BJ (cell line): Measurements from ENCODE around the gene FMR1. TPM values are rescaled to one million over a fixed set of nuclear protein-coding genes. Genes with fewer than 3 reads are reported as not detected.

Experiments
- CTCF ChIA-PET: fragments of 350-600 bp; formaldehyde crosslinking; extraction: SDS; loops from one replicate; lab custom pipeline; 2021; ENCODE audit warnings: antibody characterized with exemption, inconsistent platforms; lab: Yijun Ruan, JAX
- POLR2A ChIA-PET: fragments of 300-600 bp; sonication (Branson Sonifier 250); formaldehyde crosslinking; extraction: SDS; loops from one replicate; lab custom pipeline; 2021; ENCODE audit warnings: antibody characterized with exemption; lab: Charles Lee
- DNase-seq: peaks from one replicate; pipeline ENCODE4 v3.0.0-alpha.2; 2011; ENCODE audit warnings: low read depth
- H3K27me3 ChIP-seq: 2 replicates; pipeline ENCODE4 v1.6.0; 2011; ENCODE audit warnings: low read length; ENCODE audit not compliant: control insufficient read depth, insufficient read depth
- H3K36me3 ChIP-seq: 2 replicates; pipeline ENCODE4 v1.5.1; 2011; ENCODE audit warnings: low read length; ENCODE audit not compliant: control insufficient read depth, insufficient read depth
- H3K4me3 ChIP-seq: 2 replicates; pipeline ENCODE4 v1.5.1; 2011; ENCODE audit warnings: low read depth, mild to moderate bottlenecking, control low read depth, low read length
- polyA plus RNA-seq: library from polyadenylated mRNA; depleted of rRNA; stranded (reverse); fragments of >200 nt; gene quantifications from 2 replicates; pipeline ENCODE4 v1.2.3, GENCODE V29; 2011; rRNA removed
- small RNA-seq: library from RNA; depleted of rRNA; stranded (forward); fragments of <200 nt; gene quantifications from one replicate; pipeline ENCODE3, GENCODE V24; 2012; ENCODE audit warnings: low replicate concordance, low read depth; ENCODE audit not compliant: insufficient read length
- TF ChIP-seq, protein P1 (sequence below): IDR thresholded peaks from 2 replicates; pipeline ENCODE4 v1.5.1; 2011; ENCODE audit warnings: low read depth, mild to moderate bottlenecking, control low read depth, inconsistent platforms, low read length, moderate library complexity; ENCODE audit not compliant: insufficient read depth

Gene FMR1
- polyA plus RNA-seq, 1 experiment = 9.1 TPM

DNA sequence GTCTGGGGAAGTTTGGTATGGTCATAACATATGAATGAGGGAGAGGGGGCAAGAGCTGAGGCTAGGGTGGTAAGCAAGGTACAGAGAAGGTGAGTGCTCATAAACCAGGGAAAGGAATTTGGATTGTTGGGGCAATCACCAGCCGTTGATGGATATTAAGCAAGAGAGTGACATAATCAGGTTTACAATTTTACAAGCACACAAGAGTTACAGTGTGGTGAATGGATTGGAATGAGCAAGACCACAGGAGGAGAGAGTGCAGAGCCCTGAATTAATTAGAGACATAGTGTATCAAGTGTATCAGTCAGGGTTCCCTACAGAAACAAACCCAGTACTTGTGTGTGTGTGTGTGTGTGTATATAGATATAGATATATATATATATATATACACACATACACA, 50.8 kb downstream of the FMR1 start:
- Histone ChIP-seq H3K36me3 (no peaks in the 10 kb centered on the region), H3K27me3 (no peaks in the 10 kb centered on the region), H3K4me3 (no peak overlapping the region)
- TF ChIP-seq, protein P1, sequence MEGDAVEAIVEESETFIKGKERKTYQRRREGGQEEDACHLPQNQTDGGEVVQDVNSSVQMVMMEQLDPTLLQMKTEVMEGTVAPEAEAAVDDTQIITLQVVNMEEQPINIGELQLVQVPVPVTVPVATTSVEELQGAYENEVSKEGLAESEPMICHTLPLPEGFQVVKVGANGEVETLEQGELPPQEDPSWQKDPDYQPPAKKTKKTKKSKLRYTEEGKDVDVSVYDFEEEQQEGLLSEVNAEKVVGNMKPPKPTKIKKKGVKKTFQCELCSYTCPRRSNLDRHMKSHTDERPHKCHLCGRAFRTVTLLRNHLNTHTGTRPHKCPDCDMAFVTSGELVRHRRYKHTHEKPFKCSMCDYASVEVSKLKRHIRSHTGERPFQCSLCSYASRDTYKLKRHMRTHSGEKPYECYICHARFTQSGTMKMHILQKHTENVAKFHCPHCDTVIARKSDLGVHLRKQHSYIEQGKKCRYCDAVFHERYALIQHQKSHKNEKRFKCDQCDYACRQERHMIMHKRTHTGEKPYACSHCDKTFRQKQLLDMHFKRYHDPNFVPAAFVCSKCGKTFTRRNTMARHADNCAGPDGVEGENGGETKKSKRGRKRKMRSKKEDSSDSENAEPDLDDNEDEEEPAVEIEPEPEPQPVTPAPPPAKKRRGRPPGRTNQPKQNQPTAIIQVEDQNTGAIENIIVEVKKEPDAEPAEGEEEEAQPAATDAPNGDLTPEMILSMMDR = no peak
- peak; percentile 7 for DNase-seq
- CTCF ChIA-PET = no interaction called here
- POLR2A ChIA-PET = no interaction called here

DNA sequence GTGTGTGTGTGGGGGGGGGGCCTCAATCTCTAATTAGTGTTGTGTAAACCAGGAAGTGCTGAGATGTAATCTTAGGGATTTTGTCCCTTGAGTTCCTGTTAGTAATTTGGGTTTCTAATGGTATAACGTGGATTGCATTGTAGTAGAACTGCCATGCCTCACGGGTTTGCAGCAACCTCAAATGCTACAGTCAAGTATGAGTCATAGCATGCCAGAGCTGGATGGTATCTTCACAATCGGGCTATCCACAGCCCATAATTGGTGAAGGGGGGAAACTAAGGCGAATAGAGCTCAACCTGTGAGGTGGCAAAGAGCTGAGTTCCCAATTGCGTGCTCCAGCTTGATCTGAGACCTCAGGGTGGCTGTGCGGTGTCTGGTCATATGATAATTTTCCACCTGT, 67.2 kb downstream of the FMR1 start:
- DNase-seq = no peak
- H3K4me3 ChIP-seq = no peak overlapping the region
- ChIA-PET CTCF (no interaction called here), POLR2A (no interaction called here)
- no peaks in the 10 kb centered on the region for H3K36me3 ChIP-seq
- no peaks in the 10 kb centered on the region for H3K27me3 ChIP-seq
- TF ChIP-seq, protein P1 = no peak

DNA sequence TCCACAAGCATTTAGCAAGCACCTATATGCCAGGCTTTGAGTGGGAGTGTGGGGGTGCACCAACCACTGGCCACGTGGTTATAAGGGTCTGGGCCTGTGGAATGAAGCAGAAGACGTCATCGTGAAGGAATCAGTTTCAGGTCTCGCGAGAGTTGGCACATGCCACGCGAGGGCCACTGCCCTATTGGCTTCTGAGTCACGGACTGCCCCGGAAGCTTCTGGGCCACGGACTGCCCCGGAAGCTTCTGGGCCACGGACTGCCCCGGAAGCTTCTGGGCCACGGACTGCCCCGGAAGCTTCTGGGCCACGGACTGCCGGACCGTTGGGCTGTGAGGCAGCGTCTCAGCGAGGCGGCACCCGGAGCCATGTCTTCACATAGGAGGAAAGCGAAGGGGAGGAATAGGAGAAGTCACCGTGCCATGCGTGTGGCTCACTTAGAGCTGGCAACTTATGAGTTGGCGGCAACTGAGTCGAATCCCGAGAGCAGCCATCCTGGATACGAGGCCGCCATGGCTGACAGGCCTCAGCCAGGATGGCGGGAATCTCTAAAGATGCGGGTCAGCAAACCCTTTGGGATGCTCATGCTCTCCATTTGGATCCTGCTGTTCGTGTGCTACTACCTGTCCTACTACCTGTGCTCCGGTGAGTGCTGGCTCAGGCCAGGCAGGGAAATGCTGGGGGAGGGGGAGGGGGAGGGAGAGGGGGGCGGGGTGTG, 69.5 kb downstream of the FMR1 start, which contains the start of gene FMR1NB:
FMR1NB (plus strand) TSS at position 300 of the 715 bp plus-strand sequence; CDS start at position 366, 66 bp downstream.
- POLR2A ChIA-PET = no interaction called here
- CTCF ChIA-PET = no interaction called here
- TF ChIP-seq, protein P1 = no peak
- H3K36me3 ChIP-seq = no peaks in the 10 kb centered on the region
- no peak within 1 kb of the TSS for H3K4me3 ChIP-seq
- H3K27me3 ChIP-seq = no peaks in the 10 kb centered on the region
- no peak for DNase-seq

Small RNAs within 50 kb of the gene (small RNA-seq; reads per million reads assigned to genes)
- not detected for gene RF02118

Other genes with a start within 250 kb of the FMR1 start
- not detected in 2 replicates for gene FMR1NB, start 69.4 kb downstream of the FMR1 start, polyA plus RNA-seq